HCT116 (cell line): ENCODE data around the gene C1orf94. TPM values are rescaled to one million over a fixed set of nuclear protein-coding genes. Genes with fewer than 3 reads are reported as not detected.

ENCODE experiments used
- ATAC-seq: fragments of 200-7000 bp; cut with Tn5 transposase; 2 replicates; pipeline ENCODE4 v1.9.1; 2020; ENCODE audit warnings: mild to moderate bottlenecking, moderate library complexity
- BruUV-seq: library from RNA; stranded (reverse); fragments of 400-500 nt; replicated peaks from 2 replicates; lab custom pipeline; 2021; lab: Mats Ljungman, UMichigan
- CTCF ChIA-PET: fragments of 300-600 bp; sonication (Branson Sonifier 250); formaldehyde crosslinking; loops from one replicate; lab custom pipeline; 2021; ENCODE audit warnings: antibody characterized with exemption; lab: Charles Lee
- POLR2A ChIA-PET: fragments of 300-600, 350-600 bp; sonication (Branson Sonifier 250); formaldehyde crosslinking; loops from one replicate; lab custom pipeline; 2021; ENCODE audit warnings: antibody characterized with exemption; lab: Charles Lee
- RAD21 ChIA-PET, 2 experiments: fragments of 300-600 bp; sonication (Branson Sonifier 250); formaldehyde crosslinking; loops; one replicate each; lab custom pipeline; 2023; ENCODE audit warnings: low total read pairs in 2 of 2; ENCODE audit not compliant: uncharacterized antibody in 2 of 2, unreplicated experiment in 2 of 2, low non-redundant PET in 1 of 2; lab: Charles Lee
- DNase-seq: peaks from one replicate; pipeline ENCODE4 v3.0.0-alpha.2; 2010; ENCODE audit warnings: low read depth, low spot score
- H2AFZ ChIP-seq: fragments of 200-600 bp; shearing (Covaris generic), sonication (generic); 2 replicates; pipeline ENCODE4 v1.6.1; 2017; ENCODE audit warnings: low read depth, mixed run types, mixed read lengths, antibody characterized with exemption, low read length; ENCODE audit not compliant: poor library complexity, severe bottlenecking
- H3K27ac ChIP-seq: 2 replicates; pipeline ENCODE4 v1.5.1; 2012; ENCODE audit warnings: low read depth, low read length
- H3K27me3 ChIP-seq: fragments of 200-600 bp; sonication (generic); 2 replicates; pipeline ENCODE4 v1.6.1; 2016; ENCODE audit warnings: mixed run types, low read length, mixed read lengths; ENCODE audit not compliant: insufficient read depth
- H3K36me3 ChIP-seq, 2 experiments: fragments of 200-500 bp in 1 of 2; fragments of 200-600 bp in 1 of 2; sonication (Bioruptor generic) in 1 of 2; sonication (generic) in 1 of 2; 2 replicates each; pipeline versions ENCODE4 v1.5.1 to v1.6.1; 2014 to 2016; ENCODE audit warnings: low read length in 2 of 2, inconsistent platforms in 1 of 2, mixed read lengths in 1 of 2, mixed run types in 1 of 2; ENCODE audit not compliant: insufficient read depth in 2 of 2, control insufficient read depth in 1 of 2
- H3K4me1 ChIP-seq, 2 experiments: fragments of 200-600 bp in 1 of 2; sonication (generic) in 1 of 2; 2 replicates each; pipeline versions ENCODE4 v1.5.1 to v1.6.1; 2012 to 2017; ENCODE audit warnings: low read length in 2 of 2, inconsistent platforms in 1 of 2, mild to moderate bottlenecking in 1 of 2, mixed read lengths in 1 of 2, mixed run types in 1 of 2, moderate library complexity in 1 of 2; ENCODE audit not compliant: insufficient read depth in 2 of 2, control insufficient read depth in 1 of 2
- H3K4me2 ChIP-seq: fragments of 200-600 bp; sonication (generic); 2 replicates; pipeline ENCODE4 v1.6.1; 2017; ENCODE audit warnings: mixed run types, low read length, mixed read lengths
- H3K4me3 ChIP-seq, 2 experiments: fragments of 200-600 bp in 1 of 2; sonication (generic) in 1 of 2; replicated peaks in 1 of 2; 2 replicates each; pipeline ENCODE4 v1.5.1; 2011 to 2016; ENCODE audit warnings: low read length in 2 of 2, control low read depth in 1 of 2, low read depth in 1 of 2, mild to moderate bottlenecking in 1 of 2, mixed read lengths in 1 of 2, mixed run types in 1 of 2
- H3K79me2 ChIP-seq: fragments of 200-600 bp; sonication (generic); 2 replicates; pipeline ENCODE4 v1.6.1; 2017; ENCODE audit warnings: mild to moderate bottlenecking, mixed run types, low read length, moderate library complexity, mixed read lengths; ENCODE audit not compliant: insufficient read depth
- H3K9ac ChIP-seq: fragments of 200-600 bp; sonication (generic); 2 replicates; pipeline ENCODE4 v1.6.1; 2016; ENCODE audit warnings: low read length, mixed read lengths
- H3K9me2 ChIP-seq: fragments of 200-600 bp; sonication (generic), shearing (Covaris generic); 2 replicates; pipeline ENCODE4 v1.6.1; 2017; ENCODE audit warnings: mixed run types, mild to moderate bottlenecking, moderate library complexity; ENCODE audit not compliant: insufficient read depth
- H3K9me3 ChIP-seq, 2 experiments: fragments of 200-500 bp in 1 of 2; fragments of 200-600 bp in 1 of 2; sonication (Bioruptor generic) in 1 of 2; sonication (generic) in 1 of 2; 2 replicates each; pipeline ENCODE4 v1.6.1; 2014 to 2017; ENCODE audit warnings: low read length in 2 of 2, mixed read lengths in 2 of 2, inconsistent platforms in 1 of 2, low read depth in 1 of 2, mild to moderate bottlenecking in 1 of 2, mixed run types in 1 of 2, moderate library complexity in 1 of 2; ENCODE audit not compliant: control insufficient read depth in 1 of 2, insufficient read depth in 1 of 2
- H4K20me1 ChIP-seq: fragments of 200-600 bp; sonication (generic), shearing (Covaris generic); 2 replicates; pipeline ENCODE4 v1.6.1; 2017; ENCODE audit warnings: mixed run types, mild to moderate bottlenecking, moderate library complexity; ENCODE audit not compliant: insufficient read depth
- ATF3 ChIP-seq: IDR thresholded peaks from 2 replicates; pipeline ENCODE4 v1.6.1; 2012
- CBX3 ChIP-seq: IDR thresholded peaks from 2 replicates; pipeline ENCODE4 v1.6.1; 2012; ENCODE audit warnings: low read depth
- EZH2 ChIP-seq: fragments of 200-600 bp; sonication (generic); IDR thresholded peaks from 2 replicates; pipeline ENCODE4 v1.6.1; 2017; ENCODE audit warnings: antibody characterized with exemption, mixed run types
- FOSL1 ChIP-seq: IDR thresholded peaks from 2 replicates; pipeline ENCODE4 v1.6.1; 2012; ENCODE audit warnings: low read depth
- POLR2AphosphoS5 ChIP-seq: IDR thresholded peaks from 2 replicates; pipeline ENCODE4 v1.6.1; 2011; ENCODE audit warnings: mild to moderate bottlenecking, low read depth, low read length, moderate library complexity
- RAD21 ChIP-seq: IDR thresholded peaks from 2 replicates; pipeline ENCODE4 v1.6.1; 2012; ENCODE audit warnings: low read depth, mild to moderate bottlenecking
- REST ChIP-seq: IDR thresholded peaks from 2 replicates; pipeline ENCODE4 v1.6.1; 2012; ENCODE audit warnings: low read depth
- SP1 ChIP-seq: IDR thresholded peaks from 2 replicates; pipeline ENCODE4 v1.6.1; 2012; ENCODE audit warnings: low read depth
- ZBTB33 ChIP-seq: IDR thresholded peaks from 2 replicates; pipeline ENCODE4 v1.6.1; 2011; ENCODE audit warnings: mild to moderate bottlenecking, low read length, moderate library complexity; ENCODE audit not compliant: insufficient replicate concordance; ENCODE audit errors: extremely low read depth
- ZFX ChIP-seq: fragments of 450-650 bp; IDR thresholded peaks from 2 replicates; pipeline ENCODE4 v1.6.1; 2017
- intact Hi-C: fragments of 100-400 bp; cut with micrococcal nuclease; formaldehyde crosslinking; loops from 2 replicates; pipeline ENCODE4 v1.10.0; 2022
- total RNA-seq: library from RNA; stranded (reverse); gene quantifications from one replicate; pipeline ENCODE4 v1.2.1, GENCODE V29; 2021; ENCODE audit not compliant: unreplicated experiment

The C1orf94 gene
- total RNA-seq, 1 experiment from 2014 or later, result not detected

- TF ChIP-seq REST (no peak), EZH2 (no peak), ATF3 (no peak), FOSL1 (no peak), POLR2AphosphoS5 (no peak)
Measured at GRCh38 chr1:34128186-34128889, 48.4 kb upstream of the C1orf94 start (continued).

- TF ChIP-seq FOSL1 (no peak), ZBTB33 (no peak), RAD21 (peak; percentile 17; the same call in 1 of the 2 replicates), EZH2 (no peak), SP1 (no peak), CBX3 (no peak), ZFX (no peak), REST (no peak)
- BruUV-seq, result no TSS peak
- H4K20me1 ChIP-seq, result no peaks in the 10 kb centered on the region
- H3K4me1 ChIP-seq, result no peaks in the 10 kb centered on the region
- CTCF ChIA-PET, result no interaction called here
- H3K27ac ChIP-seq, result no peak overlapping the region
- H3K9me3 ChIP-seq, result no peaks in the 10 kb centered on the region
- no peak overlapping the region for H3K9ac ChIP-seq
- DNase-seq (no peak), ATAC-seq (peak; percentile 76)
- no peak overlapping the region for H3K4me2 ChIP-seq
- H2AFZ ChIP-seq, result no peak overlapping the region
- H3K79me2 ChIP-seq, result no peaks in the 10 kb centered on the region
- POLR2A ChIA-PET, result no interaction called here
- no peak overlapping the region for H3K4me3 ChIP-seq
- RAD21 ChIA-PET, result no interaction called here
- peaks cover 15% of the 10 kb centered on the region; the same call in 1 of the 2 replicates for H3K27me3 ChIP-seq
- H3K36me3 ChIP-seq, result no peaks in the 10 kb centered on the region
- intact Hi-C loops, result no loop called here
- H3K9me2 ChIP-seq, result no peaks in the 10 kb centered on the region
Measured at GRCh38 chr1:34129630-34130029, 47.1 kb upstream of the C1orf94 start.
